Hepatocyte (in vitro differentiated cells): ENCODE measurements around the gene RPS6KC1. TPM values are rescaled to one million over a fixed set of nuclear protein-coding genes. Genes with fewer than 3 reads are reported as not detected.

Experiments
- DNase-seq: peaks from one replicate; pipeline ENCODE4 v3.0.0-alpha.2; 2016; ENCODE audit warnings: low spot score
- H2AFZ ChIP-seq: fragments of 200-600 bp; sonication (generic); 2 replicates; pipeline ENCODE4 v1.6.0; 2016; ENCODE audit warnings: antibody characterized with exemption, mild to moderate bottlenecking
- H3K27ac ChIP-seq: fragments of 200-600 bp; sonication (generic); 2 replicates; pipeline ENCODE4 v1.5.1; 2016; ENCODE audit warnings: mild to moderate bottlenecking
- H3K27me3 ChIP-seq: fragments of 200-600 bp; sonication (generic); 2 replicates; pipeline ENCODE4 v1.6.1; 2016
- H3K36me3 ChIP-seq: fragments of 200-600 bp; sonication (generic); replicated peaks from 2 replicates; pipeline ENCODE4 v1.5.1; 2016; ENCODE audit warnings: low read depth; ENCODE audit not compliant: insufficient read depth
- H3K4me1 ChIP-seq: fragments of 200-600 bp; sonication (generic); 2 replicates; pipeline ENCODE4 v1.5.1; 2016; ENCODE audit warnings: mild to moderate bottlenecking, moderate library complexity; ENCODE audit not compliant: insufficient read depth
- H3K4me2 ChIP-seq: fragments of 200-600 bp; sonication (generic); 2 replicates; pipeline ENCODE4 v1.6.0; 2016
- H3K4me3 ChIP-seq: fragments of 200-600 bp; sonication (generic); 2 replicates; pipeline ENCODE4 v1.5.1; 2016; ENCODE audit warnings: mild to moderate bottlenecking
- H3K79me2 ChIP-seq: fragments of 200-600 bp; sonication (generic); 2 replicates; pipeline ENCODE4 v1.6.0; 2017; ENCODE audit warnings: mild to moderate bottlenecking
- H3K9me2 ChIP-seq: fragments of 200-600 bp; sonication (generic); replicated peaks from 2 replicates; pipeline ENCODE4 v1.6.0; 2017; ENCODE audit warnings: mild to moderate bottlenecking; ENCODE audit not compliant: insufficient read depth
- H3K9me3 ChIP-seq: fragments of 200-600 bp; sonication (generic); 2 replicates; pipeline ENCODE4 v1.5.1; 2016; ENCODE audit warnings: low read depth, mild to moderate bottlenecking
- H4K20me1 ChIP-seq: fragments of 200-600 bp; sonication (generic); 2 replicates; pipeline ENCODE4 v1.6.0; 2016; ENCODE audit warnings: mild to moderate bottlenecking; ENCODE audit not compliant: insufficient read depth, poor library complexity, severe bottlenecking
- CTCF ChIP-seq: fragments of 200-600 bp; sonication (generic); IDR thresholded peaks from 2 replicates; pipeline ENCODE4 v1.5.1; 2016; ENCODE audit warnings: antibody characterized with exemption, mild to moderate bottlenecking; ENCODE audit not compliant: poor library complexity
- EZH2 ChIP-seq: fragments of 200-600 bp; sonication (generic); IDR thresholded peaks from 2 replicates; pipeline ENCODE4 v1.6.1; 2016; ENCODE audit warnings: antibody characterized with exemption, mild to moderate bottlenecking, borderline replicate concordance
- EZH2phosphoT487 ChIP-seq: fragments of 200-600 bp; sonication (generic); IDR thresholded peaks from one replicate; pipeline ENCODE4 v1.6.1; 2018; ENCODE audit warnings: antibody characterized with exemption, mild to moderate bottlenecking, low read depth, moderate library complexity; ENCODE audit not compliant: unreplicated experiment, severe bottlenecking
- WGBS: methylation state at CpG from one replicate; pipeline ENCODE4 v1.1.6; 2016; ENCODE audit warnings: low lambda C conversion rate; ENCODE audit errors: missing lambda C conversion rate; 5-methylcytosine and 5-hydroxymethylcytosine counted together
- polyA plus RNA-seq: library from polyadenylated mRNA; unstranded; fragments of >200 nt; fragmentation: Nextera tagmentation; extraction: Ambion mirVana; gene quantifications from 2 replicates; pipeline ENCODE4 v1.2.1, GENCODE V29; 2016
- total RNA-seq: library from RNA; depleted of rRNA; stranded (reverse); fragments of >200 nt; gene quantifications from 2 replicates; pipeline ENCODE4 v1.2.3, GENCODE V29; 2014

RPS6KC1 gene
- total and polyA plus RNA-seq, 2 experiments from 2014 or later = 10.0 to 26.9 TPM

GRCh38 chr1:213075725-213076124 is 24.7 kb downstream of the RPS6KC1 start:
- H3K36me3 ChIP-seq = no peaks in the 10 kb centered on the region
- H4K20me1 ChIP-seq = no peaks in the 10 kb centered on the region
- no peak overlapping the region for H2AFZ ChIP-seq
- peaks cover 9% of the 10 kb centered on the region for H3K79me2 ChIP-seq
- H3K4me1 ChIP-seq = no peaks in the 10 kb centered on the region
- DNase-seq = no peak
- no peaks in the 10 kb centered on the region for H3K9me3 ChIP-seq
- WGBS = 94% methylated on average over 2 of the region's 2 CpGs
- no peaks in the 10 kb centered on the region for H3K27me3 ChIP-seq
- H3K9me2 ChIP-seq = no peaks in the 10 kb centered on the region
- TF ChIP-seq EZH2phosphoT487 (no peak), EZH2 (no peak), CTCF (no peak)
- H3K27ac ChIP-seq = no peak overlapping the region
- no peak overlapping the region for H3K4me3 ChIP-seq
- no peak overlapping the region for H3K4me2 ChIP-seq

- no peak overlapping the region for H3K4me2 ChIP-seq
- WGBS = 86% methylated on average over 2 of the region's 2 CpGs
- no peak overlapping the region for H3K4me3 ChIP-seq
- no peak for DNase-seq
- H3K27ac ChIP-seq = no peak overlapping the region
- H3K9me3 ChIP-seq = no peaks in the 10 kb centered on the region
- no peaks in the 10 kb centered on the region for H3K9me2 ChIP-seq
- H3K4me1 ChIP-seq = no peaks in the 10 kb centered on the region
- TF ChIP-seq EZH2 (no peak), CTCF (no peak), EZH2phosphoT487 (no peak)
- no peaks in the 10 kb centered on the region for H3K36me3 ChIP-seq
- H2AFZ ChIP-seq = no peak overlapping the region
- no peaks in the 10 kb centered on the region for H3K27me3 ChIP-seq
- no peaks in the 10 kb centered on the region for H4K20me1 ChIP-seq
- H3K79me2 ChIP-seq = no peaks in the 10 kb centered on the region
Measured at GRCh38 chr1:213082420-213083111, 31.5 kb downstream of the RPS6KC1 start.

- H3K9me3 ChIP-seq = no peaks in the 10 kb centered on the region
- no peak overlapping the region for H3K4me2 ChIP-seq
- no peaks in the 10 kb centered on the region for H3K79me2 ChIP-seq
- no peaks in the 10 kb centered on the region for H3K36me3 ChIP-seq
- 94% methylated on average over 3 of the region's 3 CpGs for WGBS
- H2AFZ ChIP-seq = no peak overlapping the region
- H3K27me3 ChIP-seq = no peaks in the 10 kb centered on the region
- no peak overlapping the region for H3K27ac ChIP-seq
- H3K9me2 ChIP-seq = no peaks in the 10 kb centered on the region
- H3K4me1 ChIP-seq = no peaks in the 10 kb centered on the region
- TF ChIP-seq EZH2phosphoT487 (no peak), EZH2 (no peak), CTCF (no peak)
- no peak for DNase-seq
- H4K20me1 ChIP-seq = no peaks in the 10 kb centered on the region
- no peak overlapping the region for H3K4me3 ChIP-seq
Measured at GRCh38 chr1:213083112-213083445, 32.0 kb downstream of the RPS6KC1 start.
